ENCODE data around the gene GPRC5C.
"Not testable (repeated sequence)": the region's sequence is repeated elsewhere in the genome, so short reads cannot be mapped to it uniquely, and the experiment has no call there.

GPRC5C gene

GRCh38 chr17:74431568-74432423, at the start of gene GPRC5C:
TSS of gene GPRC5C (plus strand) at chr17:74432088. CDS start at chr17:74439777, 7,689 bp downstream.
- peak; percentile 41 for DNase-seq (ENCODE audit: low spot score)

DNA sequence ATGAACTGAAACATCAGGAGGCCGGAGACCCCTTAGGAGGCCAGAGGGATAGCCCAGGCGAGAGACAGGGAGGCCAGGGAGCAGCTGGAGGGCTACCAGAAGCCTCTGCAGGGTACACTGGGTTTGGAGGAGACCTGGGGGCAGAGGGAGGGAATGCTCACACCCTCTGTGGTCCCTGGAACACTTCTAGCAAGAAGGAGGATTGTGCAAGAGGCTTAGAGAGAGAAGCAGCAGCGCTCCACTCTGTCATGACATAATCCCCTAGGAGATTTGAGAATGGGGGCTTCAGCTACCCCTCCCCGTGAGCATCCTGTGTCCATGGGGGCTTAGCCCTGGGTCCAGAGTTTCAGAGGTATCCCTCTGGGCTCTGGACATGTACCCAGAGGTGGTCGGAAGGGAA, 48.7 kb upstream of the GPRC5C start:
- no peak for DNase-seq (ENCODE audit: low spot score)

GRCh38 chr17:74385201-74385600, 46.7 kb upstream of the GPRC5C start:
- DNase-seq (ENCODE audit: low spot score): no peak

DNA sequence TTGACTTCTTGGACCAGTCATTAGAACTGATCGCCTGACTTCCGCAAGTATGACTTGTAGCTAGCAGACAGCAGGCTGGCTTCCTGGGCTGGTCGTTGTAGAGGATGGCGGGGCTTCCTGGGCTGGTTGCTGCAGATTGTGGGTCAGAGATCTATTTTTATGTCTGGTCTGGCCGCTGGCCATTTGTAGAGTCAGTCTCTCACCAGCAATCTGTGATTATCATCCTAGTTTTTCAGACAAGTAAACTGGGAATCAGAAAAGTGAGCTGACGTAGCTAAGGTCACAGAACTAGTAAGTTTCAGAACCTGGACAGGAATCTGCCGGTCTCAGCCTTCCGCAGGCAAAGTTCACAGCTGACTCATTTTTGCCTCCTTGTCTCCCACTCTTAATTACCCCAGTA, 45.5 kb upstream of the GPRC5C start:
- DNase-seq (ENCODE audit: low spot score): no peak

GRCh38 chr17:74387365-74388218, 44.3 kb upstream of the GPRC5C start:
- DNase-seq (ENCODE audit: low spot score): no peak

DNA sequence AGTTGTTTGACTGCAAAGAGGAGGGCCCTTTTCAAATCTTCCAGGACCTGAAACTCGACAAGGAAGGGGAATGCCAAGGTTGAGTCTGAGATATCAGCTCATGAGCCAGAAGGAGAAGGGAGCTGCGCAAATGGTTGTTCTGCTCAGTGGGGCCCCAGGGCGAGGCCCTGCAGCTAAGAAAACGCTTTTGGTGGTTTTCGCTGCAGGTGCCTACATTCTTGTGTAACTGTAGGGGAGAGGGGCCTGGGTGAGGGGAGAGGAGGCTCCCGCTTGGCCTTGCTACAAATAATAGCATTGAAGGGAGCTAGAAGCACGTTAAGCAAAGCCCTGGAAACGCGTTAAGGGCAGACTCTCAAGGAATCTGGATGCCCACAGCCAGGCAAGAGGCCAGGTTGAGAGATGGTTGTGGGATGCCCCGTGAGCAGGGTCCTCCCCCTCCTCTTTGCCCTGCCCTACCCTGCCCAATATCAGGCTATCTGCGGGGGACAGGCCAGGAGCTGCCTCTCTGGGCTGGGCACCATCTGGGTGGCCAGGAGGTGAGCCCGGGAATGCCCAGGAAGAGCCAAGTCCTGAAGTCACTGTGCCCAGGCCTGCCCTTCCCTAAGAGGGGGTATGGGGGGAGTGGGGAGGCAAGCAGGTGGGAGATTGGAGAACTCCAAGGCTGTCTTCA, 42.7 kb upstream of the GPRC5C start:
- no peak for DNase-seq (ENCODE audit: low spot score)

DNA sequence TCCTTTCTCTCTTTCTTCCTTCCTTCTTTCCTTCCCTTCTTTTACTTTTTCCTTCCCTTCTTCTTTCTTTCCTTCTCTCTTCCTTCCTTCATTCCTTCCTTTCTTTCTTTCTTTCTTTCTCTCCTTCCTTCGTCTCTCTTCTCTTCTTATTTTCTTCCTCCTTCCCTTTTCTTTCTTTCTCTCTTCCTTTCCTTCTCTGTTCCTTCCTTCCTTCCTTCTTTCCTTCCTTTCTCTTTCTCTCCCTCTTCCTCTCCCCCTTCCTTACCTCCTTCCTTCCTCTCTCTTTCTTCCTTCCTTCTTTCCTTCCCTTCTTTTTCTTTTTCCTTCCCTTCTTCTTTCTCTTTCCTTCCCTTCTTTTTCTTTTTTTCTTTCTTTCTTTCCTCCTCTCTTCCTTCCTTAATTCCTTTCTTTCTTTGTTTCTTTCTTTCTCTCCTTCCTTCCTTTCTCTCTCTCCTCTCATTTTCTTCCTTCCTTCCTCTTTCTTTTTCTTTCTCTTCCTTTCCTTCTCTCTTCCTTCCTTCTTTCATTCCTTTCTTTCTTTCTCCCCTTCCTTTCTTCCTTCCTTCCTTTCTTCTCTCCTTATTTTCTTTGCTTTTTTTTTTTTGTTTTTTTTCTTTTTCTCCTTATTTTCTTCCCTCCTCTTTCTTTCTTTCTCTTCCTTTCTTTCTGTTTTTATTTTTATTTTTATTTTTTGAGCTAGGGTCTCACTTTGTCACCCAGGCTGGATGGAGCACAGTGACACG, 41.8 kb upstream of the GPRC5C start:
- DNase-seq (ENCODE audit: low spot score): no peak

- DNase-seq (ENCODE audit: low spot score): no peak
Measured at GRCh38 chr17:74390680-74391653, 40.9 kb upstream of the GPRC5C start.

- no peak for DNase-seq (ENCODE audit: low spot score)
Measured at GRCh38 chr17:74391771-74392170, 40.1 kb upstream of the GPRC5C start.

GRCh38 chr17:74392848-74393247, 39.0 kb upstream of the GPRC5C start:
- DNase-seq (ENCODE audit: low spot score): no peak

DNA sequence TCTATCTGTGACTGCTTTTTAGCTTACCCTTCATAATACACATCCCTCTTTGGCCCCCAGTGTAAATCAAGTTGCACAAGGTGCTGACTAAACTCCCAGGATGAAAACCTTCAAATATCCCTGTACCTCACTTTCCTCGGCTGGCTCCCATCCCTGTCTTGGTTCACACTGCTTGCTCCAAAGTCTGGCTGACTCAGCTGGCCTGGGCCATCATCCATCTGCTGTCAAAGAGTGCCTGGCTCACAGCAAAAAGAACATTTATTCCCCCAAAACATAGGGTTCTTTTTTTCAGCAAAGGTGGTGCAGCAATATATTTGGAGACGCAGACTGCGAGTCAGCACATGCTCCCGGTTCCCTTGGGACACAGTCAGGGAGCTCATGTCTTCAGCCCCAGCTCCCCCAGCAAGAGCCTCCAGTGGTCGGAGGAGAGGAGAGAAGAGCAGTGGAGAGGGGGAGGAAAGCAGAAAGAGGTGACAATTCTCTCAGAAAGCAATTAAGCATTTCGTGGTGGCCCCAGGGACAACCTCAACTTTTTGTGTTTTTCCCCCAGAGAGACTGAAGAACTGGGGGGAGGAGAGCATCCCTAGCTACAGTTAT, 38.4 kb upstream of the GPRC5C start:
- DNase-seq (ENCODE audit: low spot score): no peak

- DNase-seq (ENCODE audit: low spot score): no peak
Measured at GRCh38 chr17:74394275-74394950, 37.5 kb upstream of the GPRC5C start.

GRCh38 chr17:74394977-74395376, 36.9 kb upstream of the GPRC5C start:
- no peak for DNase-seq (ENCODE audit: low spot score)

DNA sequence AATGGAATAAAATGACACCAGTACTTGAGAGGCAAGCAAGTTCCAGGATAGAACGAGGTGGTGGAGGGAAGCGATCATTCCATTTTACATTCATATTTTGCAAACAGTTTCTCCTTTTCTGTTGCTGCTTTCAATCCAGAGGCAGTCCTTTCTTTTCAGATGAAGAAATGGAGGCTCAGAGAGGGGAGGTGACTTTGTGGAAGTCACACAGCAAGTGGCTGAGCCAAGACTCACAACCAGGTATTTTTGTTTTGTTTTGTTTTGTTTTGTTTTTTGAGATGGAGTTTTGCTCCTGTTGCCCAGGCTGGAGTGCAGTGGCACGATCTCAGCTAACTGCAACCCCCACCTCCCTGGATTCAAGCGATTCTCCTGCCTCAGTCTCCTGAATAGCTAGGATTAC, 35.3 kb upstream of the GPRC5C start:
- DNase-seq (ENCODE audit: low spot score): no peak

DNA sequence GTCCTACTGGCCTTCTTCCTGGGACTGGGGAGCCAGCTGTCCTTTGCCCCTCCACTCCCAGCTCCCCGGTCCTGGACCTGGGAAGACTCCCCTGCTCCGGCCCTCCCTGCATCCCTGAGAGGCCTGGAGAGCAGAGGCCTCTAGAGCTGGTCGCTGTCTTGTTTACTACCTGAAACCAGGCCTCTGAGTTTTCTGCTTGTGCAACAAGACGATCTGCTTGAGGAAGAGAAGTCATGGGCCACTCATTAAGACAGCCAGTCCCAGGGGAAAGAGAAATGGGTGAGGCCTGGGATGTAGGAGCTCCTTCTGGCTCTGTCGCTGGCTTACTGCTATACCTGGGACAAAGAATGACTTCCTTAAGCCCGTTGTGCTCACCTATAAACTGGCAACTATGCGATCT, 29.8 kb upstream of the GPRC5C start:
- DNase-seq (ENCODE audit: low spot score): no peak

DNA sequence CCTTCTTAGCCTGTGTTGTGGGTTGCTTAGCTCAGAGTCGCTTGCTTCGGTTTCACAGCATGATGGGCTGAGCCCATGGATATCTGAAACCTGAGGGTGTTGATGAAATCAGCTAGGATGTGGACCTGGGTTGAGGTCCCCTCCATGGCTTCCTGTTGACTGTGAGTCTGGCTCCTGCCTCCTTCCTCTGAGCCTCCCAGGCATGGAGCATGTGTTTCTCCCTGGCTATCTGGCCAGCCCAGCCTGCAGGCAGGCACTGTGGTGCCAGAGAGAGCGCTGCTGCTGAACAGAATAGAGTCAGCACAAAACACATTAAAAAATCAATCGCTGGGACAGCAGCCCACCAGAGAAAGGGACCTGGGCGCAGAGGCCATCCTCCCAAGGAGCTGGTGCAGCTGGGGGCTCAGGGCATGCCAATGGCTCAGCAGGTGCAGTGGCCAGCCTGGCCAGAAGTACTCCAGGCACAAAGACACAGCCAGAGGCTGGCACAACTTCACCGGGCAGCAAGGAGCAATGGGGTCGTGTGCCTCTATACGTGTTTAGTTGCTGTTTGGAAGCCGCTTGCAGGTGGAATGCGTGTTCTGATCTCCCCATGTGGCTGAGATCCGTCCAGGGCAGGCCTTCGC, 28.3 kb upstream of the GPRC5C start:
- no peak for DNase-seq (ENCODE audit: low spot score)

GRCh38 chr17:74404218-74404617, 27.7 kb upstream of the GPRC5C start:
- no peak for DNase-seq (ENCODE audit: low spot score)

- DNase-seq (ENCODE audit: low spot score): no peak
Measured at GRCh38 chr17:74404789-74405188, 27.1 kb upstream of the GPRC5C start.

DNA sequence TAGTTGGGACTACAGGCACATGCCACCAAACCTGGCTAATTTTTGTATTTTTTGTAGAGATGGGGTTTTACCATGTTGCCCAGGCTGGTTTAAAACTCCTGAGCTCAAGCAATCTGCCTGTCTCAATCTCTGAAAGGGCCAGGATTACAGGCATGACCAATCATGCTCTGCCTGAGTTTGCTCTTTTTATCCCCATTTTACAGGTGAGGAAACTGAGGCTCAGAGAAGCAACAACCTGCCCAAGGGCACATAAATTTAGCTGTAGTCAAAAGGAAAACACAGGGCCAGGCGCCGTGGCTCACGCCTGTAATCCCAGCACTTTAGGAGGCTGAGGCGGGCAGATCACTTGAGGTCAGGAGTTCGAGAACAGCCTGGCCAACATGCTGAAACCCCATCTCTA, 26.6 kb upstream of the GPRC5C start:
- not testable (repeated sequence) for DNase-seq (ENCODE audit: low spot score)

All from AG08395 (cell line).